Amygdala (tissue), 56 donors: ENCODE measurements around the gene CEP95.
"Not testable (repeated sequence)": the region's sequence is repeated elsewhere in the genome, so short reads cannot be mapped to it uniquely, and the experiment has no call there.

Experiments
- DNase-seq, 56 donors: peaks; one replicate each; lab custom pipeline; 2025; lab: John Stamatoyannopoulos, UW

The CEP95 gene

DNA sequence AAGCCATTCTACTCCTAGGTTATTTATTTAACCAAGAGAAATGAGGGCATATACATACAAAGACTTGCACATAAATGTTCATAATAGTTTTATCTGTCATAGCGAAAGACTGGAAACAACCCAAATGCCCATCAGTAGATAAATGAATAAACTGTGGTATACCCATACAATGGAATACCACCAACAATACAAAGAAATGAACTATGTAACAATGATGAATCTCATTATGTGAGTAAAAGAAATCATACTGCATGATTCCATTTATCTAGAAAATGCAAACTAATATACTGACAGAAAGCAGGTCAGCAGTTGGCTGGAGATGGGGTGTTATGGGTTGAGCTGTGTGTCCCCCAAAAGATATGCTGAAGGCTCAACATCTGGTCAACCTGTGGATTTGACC is 57.3 kb downstream of the CEP95 start:
- DNase-seq = no peak

DNA sequence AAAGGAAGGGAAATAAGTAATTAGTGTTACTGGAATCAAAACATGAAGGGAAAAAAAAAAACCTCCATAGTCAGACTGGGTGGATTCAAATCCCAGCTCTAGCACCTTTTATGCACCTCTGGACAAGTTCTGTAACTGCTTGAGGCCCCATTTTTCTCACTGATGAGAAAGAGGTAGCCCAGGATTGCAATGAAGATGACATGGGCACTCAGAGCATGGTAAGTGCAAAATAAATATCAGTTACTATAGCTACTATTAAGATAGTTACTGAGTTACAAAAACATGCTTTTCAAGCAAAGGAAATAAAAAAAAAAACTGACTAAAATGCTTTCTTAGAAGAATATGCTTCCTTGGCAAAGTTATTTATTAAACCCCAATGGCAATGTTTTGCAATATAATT is 58.8 kb downstream of the CEP95 start:
- no peak for DNase-seq

DNA sequence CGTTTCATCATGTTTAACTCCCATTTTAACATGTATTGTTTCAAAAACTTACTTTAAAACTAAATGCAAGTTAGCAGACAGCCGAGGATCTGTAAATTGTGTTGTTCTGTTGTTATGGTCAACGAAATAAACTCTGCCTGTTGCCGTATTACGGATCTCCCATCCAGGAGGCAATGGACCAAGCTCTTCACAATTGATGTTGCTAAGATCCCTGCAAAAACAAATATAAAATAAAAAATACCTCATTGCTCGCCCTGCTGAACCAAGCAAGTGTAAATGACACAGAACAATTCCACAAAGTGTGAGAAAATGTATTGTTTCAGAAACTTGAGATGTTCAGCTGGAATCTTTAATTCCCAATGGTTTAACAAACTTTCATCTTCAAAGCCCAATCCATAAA is 65.0 kb downstream of the CEP95 start:
- no peak for DNase-seq

DNA sequence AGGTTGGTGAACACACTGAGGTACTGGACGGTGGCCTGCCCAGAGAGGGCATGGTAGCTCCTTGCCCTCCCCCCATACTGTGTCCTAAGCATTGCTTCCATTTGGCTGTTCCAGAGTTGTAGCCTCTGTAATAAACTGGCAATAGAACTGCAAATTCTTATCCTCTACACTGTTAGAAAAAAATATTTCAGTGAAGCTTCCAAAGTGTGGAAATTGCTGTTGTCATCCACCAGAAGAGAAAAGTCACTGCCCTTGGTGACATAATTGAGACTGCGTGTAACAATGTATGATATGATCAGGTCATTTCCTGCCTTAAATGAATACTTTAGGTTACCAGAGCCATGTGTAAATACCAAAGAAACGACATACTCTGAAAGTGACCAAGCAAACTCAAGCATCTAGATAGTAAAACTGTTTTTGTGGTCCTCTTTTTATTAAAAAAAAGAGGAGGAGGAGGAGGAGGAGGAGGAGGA is 65.9 kb downstream of the CEP95 start:
- DNase-seq = no peak

DNA sequence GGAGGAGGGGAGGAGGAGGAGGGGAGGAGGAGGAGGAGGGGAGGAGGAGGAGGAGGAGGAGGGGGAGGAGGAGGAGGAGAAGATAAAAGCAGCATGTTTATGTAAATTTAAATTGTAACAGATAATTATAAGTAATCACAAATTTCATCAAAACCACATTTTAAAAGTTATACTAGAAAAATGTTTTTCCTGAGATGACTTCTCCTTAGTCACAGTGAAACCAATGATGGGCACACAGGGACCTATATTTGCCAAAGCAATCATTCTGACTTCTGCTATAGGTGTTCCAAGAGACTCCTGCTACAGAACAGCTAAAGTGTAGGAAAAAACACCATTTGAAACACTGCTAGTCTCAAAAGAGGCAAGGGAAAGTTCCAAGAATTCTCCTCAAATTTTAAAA is 66.4 kb downstream of the CEP95 start:
- DNase-seq = no peak

DNA sequence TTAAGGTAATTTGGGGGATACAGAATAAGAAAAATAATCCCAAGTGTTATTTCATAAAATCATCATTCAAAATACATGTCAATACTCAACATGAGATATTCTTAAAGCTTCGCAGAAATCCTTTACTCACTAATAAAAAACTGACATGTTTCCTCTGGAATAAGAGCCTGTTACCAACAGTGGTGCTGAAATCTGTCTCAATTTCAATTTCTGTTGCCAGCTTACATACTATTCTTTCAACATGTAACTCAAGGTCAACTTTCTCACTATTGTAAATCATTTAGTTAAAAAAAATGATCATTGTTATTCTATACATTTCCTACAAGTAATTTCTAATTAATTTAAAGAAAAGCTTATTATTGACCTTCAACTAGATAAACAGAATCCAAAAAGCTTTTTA is 67.9 kb downstream of the CEP95 start:
- no peak for DNase-seq

DNA sequence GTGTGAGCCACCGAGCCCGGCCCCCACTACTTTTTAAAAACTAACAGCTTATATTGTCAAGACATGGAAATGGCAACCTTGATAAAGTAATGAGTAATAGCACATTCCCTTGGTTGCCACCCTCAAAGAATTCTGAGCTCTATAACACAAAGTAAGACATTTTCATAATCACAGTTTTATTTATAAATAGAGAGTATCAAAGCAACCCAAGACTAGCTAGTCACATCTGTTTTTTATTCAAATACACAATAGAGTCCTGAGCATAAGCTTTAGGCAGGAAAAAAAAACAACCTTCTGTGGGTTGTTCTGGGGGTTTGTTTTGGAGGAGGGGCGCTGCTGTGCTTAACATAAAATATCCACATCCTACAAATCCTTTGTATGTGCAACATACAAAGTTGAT is 68.7 kb downstream of the CEP95 start:
- no peak for DNase-seq

DNA sequence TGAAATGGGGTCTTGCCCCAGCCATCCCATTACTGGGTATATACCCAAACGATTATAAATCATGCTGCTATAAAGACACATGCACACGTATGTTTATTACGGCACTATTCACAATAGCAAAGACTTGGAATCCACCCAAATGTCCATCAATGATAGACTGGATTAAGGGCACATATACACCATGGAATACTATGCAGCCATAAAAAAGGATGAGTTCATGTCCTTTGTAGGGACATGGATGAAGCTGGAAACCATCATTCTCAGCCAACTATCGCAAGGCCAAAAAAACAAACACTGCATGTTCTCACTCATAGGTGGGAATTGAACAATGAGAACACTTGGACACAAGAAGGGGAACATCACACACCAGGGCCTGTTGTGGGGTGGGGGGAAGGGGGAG is 70.2 kb downstream of the CEP95 start:
- DNase-seq = not testable (repeated sequence)

DNA sequence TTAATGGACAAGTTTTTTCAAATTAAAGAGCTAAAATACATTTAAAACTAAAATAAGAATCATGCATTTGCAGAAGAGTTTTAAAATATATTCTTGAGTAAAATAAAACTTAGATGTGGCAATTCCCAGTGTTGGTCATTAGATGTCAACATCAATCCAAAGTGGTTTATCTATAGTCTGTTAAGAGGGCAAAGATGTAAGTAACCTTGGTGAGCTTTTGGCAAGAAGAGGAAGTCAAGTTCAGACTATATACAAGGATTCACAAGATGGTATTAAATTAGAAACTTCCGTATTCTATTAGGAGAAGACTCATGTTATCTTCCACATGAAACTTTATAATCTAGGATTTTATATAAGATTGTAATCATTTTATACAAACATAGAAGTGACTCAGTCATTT is 73.1 kb downstream of the CEP95 start:
- DNase-seq = no peak

DNA sequence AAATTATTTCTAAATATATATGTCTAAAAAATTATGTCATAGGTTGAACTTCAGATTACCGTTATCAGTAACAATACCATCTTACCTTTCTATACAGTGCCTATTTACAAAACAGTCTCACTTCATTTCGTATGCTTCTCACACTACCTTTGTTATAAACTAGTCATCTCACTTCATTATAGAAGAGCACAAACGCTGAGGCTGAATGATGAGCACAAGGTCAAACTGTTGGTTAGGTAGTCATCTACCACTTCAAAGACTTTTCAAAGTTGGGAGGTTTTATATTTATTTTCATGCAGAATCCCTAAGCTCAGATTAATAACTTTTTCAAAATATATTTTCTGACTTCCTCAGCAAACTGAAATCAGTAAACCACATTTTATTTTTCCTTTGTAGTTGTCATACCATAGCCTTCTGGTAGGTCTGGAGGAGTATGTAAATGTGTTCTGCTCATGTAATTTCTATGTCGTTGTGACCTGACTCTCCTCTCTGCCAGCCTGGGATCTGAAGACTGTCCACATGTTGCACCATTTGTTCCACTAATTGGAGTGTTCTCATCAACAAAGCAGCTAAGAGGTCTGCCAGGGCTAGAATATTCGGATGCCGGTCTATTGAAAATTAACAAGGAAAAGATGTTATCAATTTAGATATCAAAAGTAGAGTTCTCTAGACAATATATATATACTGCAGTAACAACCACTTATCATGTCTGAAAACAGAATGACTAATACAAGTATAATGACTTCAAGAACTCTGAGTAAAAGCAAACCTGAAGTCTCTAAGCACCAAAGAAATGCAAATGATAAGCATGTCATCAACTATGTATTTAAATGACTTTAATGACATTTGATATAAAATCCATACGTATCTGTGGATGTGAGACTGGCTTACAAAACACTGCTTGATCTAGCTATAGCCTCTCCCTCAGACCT is 73.9 kb downstream of the CEP95 start:
- no peak for DNase-seq

DNA sequence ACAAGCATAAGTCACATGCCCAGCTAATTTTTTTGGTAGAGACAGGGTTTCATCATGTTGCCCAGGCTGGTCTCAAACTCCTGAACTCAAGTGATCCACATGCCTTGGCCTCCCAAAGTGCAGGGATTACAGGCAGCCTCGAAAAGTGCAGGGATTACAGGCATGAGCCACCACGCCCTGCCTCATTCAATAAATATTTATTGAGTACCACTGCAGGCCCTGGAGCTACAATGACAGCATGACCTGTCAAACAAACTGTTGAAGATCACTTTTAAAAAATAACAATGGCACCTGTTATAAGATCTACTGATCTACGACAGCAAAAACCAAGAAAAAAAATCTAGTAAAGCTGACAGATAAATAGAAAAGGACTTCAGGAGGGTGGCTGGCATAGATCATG is 76.3 kb downstream of the CEP95 start:
- no peak for DNase-seq

DNA sequence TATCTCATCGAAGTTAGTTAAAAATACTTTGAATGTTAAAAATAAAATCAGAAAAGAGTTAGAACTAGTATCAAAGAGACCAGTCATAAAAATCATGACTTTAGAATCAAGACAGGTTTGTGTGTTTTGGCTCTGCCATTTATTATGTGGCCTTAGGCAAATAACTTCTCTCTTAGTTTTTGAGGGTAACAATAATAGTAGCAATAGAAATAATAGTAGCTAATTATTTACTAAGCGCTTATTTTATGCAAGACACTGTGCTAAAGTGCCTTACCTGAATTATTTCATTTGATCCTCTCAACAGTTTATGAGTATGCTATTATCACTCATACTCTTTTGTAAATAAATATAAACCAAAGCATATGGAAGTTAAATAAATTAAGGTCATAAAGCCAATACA is 78.4 kb downstream of the CEP95 start:
- DNase-seq = no peak
